H1 (cell line): ENCODE results near the gene POLR3E. TPM values are rescaled to one million over a fixed set of nuclear protein-coding genes. Genes with fewer than 3 reads are reported as not detected.

Experiments
- CTCF ChIA-PET: fragments of 300-600 bp; sonication (Branson Sonifier 250); formaldehyde crosslinking; loops from one replicate; lab custom pipeline; 2021; ENCODE audit not compliant: partially characterized antibody; lab: Charles Lee
- POLR2A ChIA-PET: fragments of 300-600 bp; sonication (Branson Sonifier 250); formaldehyde crosslinking; loops from one replicate; lab custom pipeline; 2021; ENCODE audit warnings: inconsistent platforms; ENCODE audit not compliant: partially characterized antibody; lab: Charles Lee
- DNase-seq, 2 experiments: peaks; one replicate each; pipeline versions ENCODE4 v3.0.0 to v3.0.0-alpha.2; 2010 to 2022; ENCODE audit warnings: low spot score in 2 of 2, low read depth in 1 of 2, mixed read lengths in 1 of 2
- FAIRE-seq: peaks from 2 replicates; lab custom pipeline; 2011; peaks lifted over from hg19 to GRCh38; lab: Jason Lieb, UNC
- H2AFZ ChIP-seq: 2 replicates; pipeline ENCODE4 v1.8.1; 2012; ENCODE audit warnings: low read length, inconsistent platforms
- H2AK5ac ChIP-seq: 2 replicates; pipeline ENCODE4 v1.6.1; 2013; ENCODE audit warnings: low read depth, low read length
- H2BK120ac ChIP-seq: replicated peaks from 2 replicates; pipeline ENCODE3; 2013; ENCODE audit warnings: low read depth, low read length, inconsistent platforms
- H2BK12ac ChIP-seq: 2 replicates; pipeline ENCODE4 v1.6.1; 2013; ENCODE audit warnings: low read depth, low read length
- H2BK15ac ChIP-seq: 2 replicates; pipeline ENCODE4 v1.6.1; 2013; ENCODE audit warnings: low read length
- H2BK20ac ChIP-seq: 2 replicates; pipeline ENCODE4 v1.6.1; 2013; ENCODE audit warnings: low read length
- H2BK5ac ChIP-seq: 2 replicates; pipeline ENCODE4 v1.6.1; 2013; ENCODE audit warnings: low read depth, low read length
- H3K14ac ChIP-seq: 2 replicates; pipeline ENCODE4 v1.6.1; 2013; ENCODE audit warnings: inconsistent platforms; ENCODE audit not compliant: insufficient read length
- H3K18ac ChIP-seq: 2 replicates; pipeline ENCODE4 v1.6.1; 2013; ENCODE audit warnings: low read length; ENCODE audit errors: extremely low read depth
- H3K23ac ChIP-seq: 2 replicates; pipeline ENCODE4 v1.6.1; 2013; ENCODE audit warnings: inconsistent platforms; ENCODE audit not compliant: insufficient read length
- H3K23me2 ChIP-seq: 2 replicates; pipeline ENCODE4 v1.6.1; 2013; ENCODE audit warnings: low read depth, low read length
- H3K27ac ChIP-seq: 2 replicates; pipeline ENCODE4 v1.6.1; 2011; ENCODE audit warnings: low read depth, low read length, inconsistent platforms
- H3K27me3 ChIP-seq, 4 experiments: replicated peaks in 1 of 4; 1 replicate in 1 of 4; 2 replicates in 3 of 4; pipeline versions ENCODE4 v1.6.1 to v1.8.1; 2011 to 2013; ENCODE audit warnings: low read length in 3 of 4, mild to moderate bottlenecking in 3 of 4, inconsistent platforms in 2 of 4, mixed read lengths in 2 of 4, moderate library complexity in 1 of 4; ENCODE audit not compliant: control insufficient read depth in 3 of 4, insufficient read depth in 3 of 4; ENCODE audit errors: extremely low read depth in 1 of 4
- H3K36me3 ChIP-seq, 4 experiments: 2 replicates each; pipeline versions ENCODE4 v1.6.1 to v1.8.1; 2011 to 2013; ENCODE audit warnings: mild to moderate bottlenecking in 4 of 4, low read length in 3 of 4, moderate library complexity in 2 of 4, control low read depth in 1 of 4, inconsistent platforms in 1 of 4; ENCODE audit not compliant: insufficient read depth in 4 of 4, control insufficient read depth in 2 of 4
- H3K4ac ChIP-seq: replicated peaks from 2 replicates; pipeline ENCODE3; 2013; ENCODE audit warnings: low read length, low read depth, mixed read lengths, inconsistent platforms; ENCODE audit not compliant: insufficient read length
- H3K4me1 ChIP-seq, 4 experiments: replicated peaks in 1 of 4; 1 replicate in 1 of 4; 2 replicates in 3 of 4; pipeline versions ENCODE4 v1.6.1 to v1.8.1; 2011 to 2013; ENCODE audit warnings: low read length in 3 of 4, inconsistent platforms in 2 of 4, mixed read lengths in 1 of 4; ENCODE audit not compliant: insufficient read depth in 4 of 4, control insufficient read depth in 3 of 4
- H3K4me2 ChIP-seq, 2 experiments: 2 replicates each; pipeline versions ENCODE4 v1.6.1 to v1.8.1; 2011 to 2013; ENCODE audit warnings: low read depth in 2 of 2, low read length in 2 of 2, control low read depth in 1 of 2, inconsistent platforms in 1 of 2, mild to moderate bottlenecking in 1 of 2; ENCODE audit not compliant: insufficient read depth in 1 of 2
- H3K4me3 ChIP-seq, 4 experiments: fragments of 200-600, 300-600 bp in 1 of 4; sonication (generic), shearing (Covaris generic), sonication (Bioruptor Twin) in 1 of 4; 2 replicates each; pipeline versions ENCODE4 v1.5.1 to v1.8.1; 2011 to 2016; ENCODE audit warnings: low read length in 4 of 4, low read depth in 3 of 4, control low read depth in 2 of 4, inconsistent platforms in 2 of 4, mild to moderate bottlenecking in 2 of 4, mixed read lengths in 1 of 4, moderate library complexity in 1 of 4; ENCODE audit not compliant: insufficient read depth in 2 of 4; ENCODE audit errors: extremely low read depth in 1 of 4
- H3K56ac ChIP-seq: replicated peaks from 2 replicates; pipeline ENCODE3; 2013; ENCODE audit warnings: low read depth, mild to moderate bottlenecking, mixed read lengths, low read length, inconsistent platforms; ENCODE audit not compliant: insufficient read length
- H3K79me1 ChIP-seq: 2 replicates; pipeline ENCODE4 v1.6.1; 2013; ENCODE audit warnings: low read depth, low read length, control low read depth
- H3K79me2 ChIP-seq, 2 experiments: 2 replicates each; pipeline versions ENCODE4 v1.6.1 to v1.8.1; 2012 to 2013; ENCODE audit warnings: low read length in 2 of 2, mild to moderate bottlenecking in 2 of 2, inconsistent platforms in 1 of 2; ENCODE audit not compliant: insufficient read depth in 2 of 2, control insufficient read depth in 1 of 2
- H3K9ac ChIP-seq, 4 experiments: replicated peaks in 1 of 4; 1 replicate in 1 of 4; 2 replicates in 3 of 4; pipeline versions ENCODE4 v1.6.1 to v1.8.1; 2011 to 2013; ENCODE audit warnings: low read depth in 3 of 4, low read length in 3 of 4, control low read depth in 2 of 4, mild to moderate bottlenecking in 2 of 4, moderate library complexity in 2 of 4, inconsistent platforms in 1 of 4; ENCODE audit errors: extremely low read depth in 1 of 4
- H3K9me3 ChIP-seq, 2 experiments: 2 replicates each; pipeline versions ENCODE4 v1.6.1 to v1.8.1; 2012 to 2013; ENCODE audit warnings: mild to moderate bottlenecking in 2 of 2, moderate library complexity in 2 of 2, control low read depth in 1 of 2, inconsistent platforms in 1 of 2, low read depth in 1 of 2, low read length in 1 of 2, mixed read lengths in 1 of 2; ENCODE audit not compliant: insufficient read depth in 2 of 2
- H4K20me1 ChIP-seq, 2 experiments: replicated peaks in 1 of 2; 2 replicates each; pipeline versions ENCODE3 to v1.8.1; 2011 to 2013; ENCODE audit warnings: inconsistent platforms in 2 of 2, low read length in 2 of 2, mild to moderate bottlenecking in 1 of 2; ENCODE audit not compliant: insufficient read depth in 2 of 2, control insufficient read depth in 1 of 2
- H4K5ac ChIP-seq: 2 replicates; pipeline ENCODE4 v1.6.1; 2013; ENCODE audit warnings: low read length, low read depth, mixed read lengths, inconsistent platforms; ENCODE audit not compliant: insufficient read length
- H4K8ac ChIP-seq: 2 replicates; pipeline ENCODE4 v1.8.0; 2013; ENCODE audit warnings: mild to moderate bottlenecking, moderate library complexity, low read length, inconsistent platforms; ENCODE audit not compliant: insufficient read depth; ENCODE audit errors: extremely low read depth
- H4K91ac ChIP-seq: replicated peaks from 2 replicates; pipeline ENCODE3; 2013; ENCODE audit warnings: low read length, mixed read lengths, inconsistent platforms; ENCODE audit not compliant: insufficient read length
- BACH1 ChIP-seq: IDR thresholded peaks from 2 replicates; pipeline ENCODE4 v1.6.1; 2012; ENCODE audit warnings: low read length, improper control_type of control experiment
- CHD2 ChIP-seq: IDR thresholded peaks from 2 replicates; pipeline ENCODE4 v1.6.1; 2012; ENCODE audit warnings: low read length, improper control_type of control experiment
- CREB1 ChIP-seq: IDR thresholded peaks from 2 replicates; pipeline ENCODE4 v1.6.1; 2012; ENCODE audit warnings: inconsistent platforms
- EZH2 ChIP-seq: fragments of 200-600 bp; sonication (generic); IDR thresholded peaks from 2 replicates; pipeline ENCODE4 v1.7.1; 2012; ENCODE audit warnings: low read depth, mild to moderate bottlenecking, moderate library complexity, low read length, inconsistent platforms; ENCODE audit not compliant: severe bottlenecking
- GABPA ChIP-seq: IDR thresholded peaks from 2 replicates; pipeline ENCODE4 v1.6.1; 2011; ENCODE audit warnings: mild to moderate bottlenecking, low read length, moderate library complexity, borderline replicate concordance; ENCODE audit not compliant: insufficient read depth
- KDM4A ChIP-seq: IDR thresholded peaks from one replicate; pipeline ENCODE4 v1.7.1; 2012; ENCODE audit warnings: low read depth, mild to moderate bottlenecking, moderate library complexity, low read length, inconsistent platforms; ENCODE audit not compliant: severe bottlenecking
- MAFK ChIP-seq: IDR thresholded peaks from 2 replicates; pipeline ENCODE4 v1.6.1; 2012; ENCODE audit warnings: low read depth, mild to moderate bottlenecking, improper control_type of control experiment, low read length
- MAX ChIP-seq: IDR thresholded peaks from 2 replicates; pipeline ENCODE4 v1.6.1; 2012; ENCODE audit warnings: inconsistent platforms
- RNF2 ChIP-seq: fragments of 200-900, 300-1000 bp; sonication (generic); IDR thresholded peaks from 2 replicates; pipeline ENCODE4 v1.7.1; 2016; ENCODE audit warnings: borderline replicate concordance, low read depth, mild to moderate bottlenecking, antibody characterized with exemption, low read length; ENCODE audit not compliant: poor library complexity, severe bottlenecking; ENCODE audit errors: missing control alignments
- SP1 ChIP-seq: IDR thresholded peaks from 2 replicates; pipeline ENCODE4 v1.6.1; 2011; ENCODE audit warnings: low read depth, low read length
- SP2 ChIP-seq: IDR thresholded peaks from 2 replicates; pipeline ENCODE4 v1.6.1; 2012; ENCODE audit warnings: mild to moderate bottlenecking, low read length, inconsistent platforms
- SP4 ChIP-seq: IDR thresholded peaks from 2 replicates; pipeline ENCODE4 v1.6.1; 2012; ENCODE audit warnings: low read length, inconsistent platforms
- USF2 ChIP-seq: IDR thresholded peaks from 2 replicates; pipeline ENCODE4 v1.6.1; 2011; ENCODE audit warnings: low read length, improper control_type of control experiment
- YY1 ChIP-seq: IDR thresholded peaks from 2 replicates; pipeline ENCODE4 v1.6.1; 2011; ENCODE audit warnings: low read depth, mild to moderate bottlenecking, low read length
- ZNF274 ChIP-seq: IDR thresholded peaks from 2 replicates; pipeline ENCODE4 v1.7.0; 2012; ENCODE audit warnings: low read length, borderline replicate concordance; ENCODE audit errors: extremely low read depth
- WGBS, 2 experiments: shearing (Covaris generic) in 1 of 2; methylation state at CpG; one replicate each; pipeline versions ENCODE4 v1.1.6 to v1.1.7; 2013 to 2015; ENCODE audit warnings: low lambda C conversion rate in 2 of 2, mixed read lengths in 2 of 2, inconsistent platforms in 1 of 2, low coverage in 1 of 2, missing lambda C conversion rate in 1 of 2; ENCODE audit not compliant: insufficient replicate concordance in 2 of 2, insufficient coverage in 1 of 2, insufficient read length in 1 of 2; ENCODE audit errors: extremely low coverage in 1 of 2, missing lambda C conversion rate in 1 of 2; 5-methylcytosine and 5-hydroxymethylcytosine counted together
- polyA plus RNA-seq, 7 experiments: library from polyadenylated mRNA; depleted of rRNA in 3 of 7; stranded (reverse) in 5 of 7; unstranded in 2 of 7; fragments of >200 nt in 5 of 7; fragments of 200-250 nt in 2 of 7; gene quantifications; 1 replicate in 5 of 7; 2 replicates in 1 of 7; 4 replicates in 1 of 7; pipeline versions ENCODE4 v1.2.1 to v1.2.3, GENCODE V29; 2011 to 2013; ENCODE audit warnings: missing spikeins in 2 of 7, mixed read lengths in 2 of 7
- total RNA-seq: library from RNA; stranded (reverse); fragmentation: NEBNext Ultra II Directional; extraction: Animal tissue kit (Norgen Biotek cat#: 25700); gene quantifications from 2 replicates; pipeline ENCODE4 v1.2.1, GENCODE V29; 2021

The POLR3E gene
- total and polyA plus RNA-seq, 2 of the 8 experiments (the other 6 are each of a cell fraction or from before 2014, with no cell fraction given), result 96.5 to 125 TPM

DNA sequence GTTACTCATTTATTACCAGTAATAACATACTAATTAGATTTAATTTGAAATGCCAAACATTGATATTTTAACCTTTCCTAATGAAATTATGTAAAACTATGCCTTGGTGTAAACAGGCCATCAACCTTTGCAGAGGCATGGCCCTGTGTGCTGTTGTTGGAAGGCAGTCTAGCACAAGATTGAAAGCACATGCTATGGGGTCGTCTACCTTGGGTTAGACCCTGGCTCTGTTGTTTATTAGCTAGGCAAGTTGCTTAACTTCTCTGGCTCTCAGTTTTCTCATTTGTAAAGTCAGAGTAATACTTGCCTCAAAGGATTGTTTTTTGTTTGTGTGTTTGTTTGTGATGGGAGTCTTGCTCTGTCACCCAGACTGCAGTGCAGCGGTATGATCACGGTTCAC is 86.6 kb downstream of the POLR3E start:
- no peaks in the 10 kb centered on the region for H3K23me2 ChIP-seq
- no peak overlapping the region for H3K9ac ChIP-seq
- no peaks in the 10 kb centered on the region for H3K79me1 ChIP-seq
- no peaks in the 10 kb centered on the region for H3K27me3 ChIP-seq
- H2BK120ac ChIP-seq, result no peak overlapping the region
- H4K91ac ChIP-seq, result no peak overlapping the region
- POLR2A ChIA-PET, result no interaction called here
- DNase-seq (no peak), FAIRE-seq (no peak)
- H3K18ac ChIP-seq, result no peak overlapping the region
- H3K9me3 ChIP-seq, result no peaks in the 10 kb centered on the region
- no peak overlapping the region for H2BK12ac ChIP-seq
- H2AK5ac ChIP-seq, result no peak overlapping the region
- no peaks in the 10 kb centered on the region for H3K79me2 ChIP-seq
- H2BK15ac ChIP-seq, result no peak overlapping the region
- CTCF ChIA-PET, result no interaction called here
- H4K20me1 ChIP-seq, result peaks cover 0 to 2% of the 10 kb centered on the region in 2 experiments
- no peaks in the 10 kb centered on the region for H3K36me3 ChIP-seq
- H3K4me2 ChIP-seq, result no peak overlapping the region
- H3K56ac ChIP-seq, result no peak overlapping the region
- no peak overlapping the region for H2AFZ ChIP-seq
- H2BK20ac ChIP-seq, result no peak overlapping the region
- H3K27ac ChIP-seq, result no peak overlapping the region
- no peak overlapping the region for H3K14ac ChIP-seq
- H3K4me1 ChIP-seq, result no peaks in the 10 kb centered on the region
- 82% methylated on average over 3 of the region's 3 CpGs; no CpG with 5 or more reads in 1 of the 2 experiments for WGBS, 2 experiments
- H3K4ac ChIP-seq, result no peak overlapping the region
- H3K23ac ChIP-seq, result no peak overlapping the region
- H3K4me3 ChIP-seq, result no peak overlapping the region
- H2BK5ac ChIP-seq, result no peak overlapping the region
- H4K5ac ChIP-seq, result no peak overlapping the region
- H4K8ac ChIP-seq, result no peak overlapping the region
- no peak for TF ChIP-seq CREB1
- no peak for TF ChIP-seq BACH1
- no peak for TF ChIP-seq MAFK
- no peak for TF ChIP-seq KDM4A
- TF ChIP-seq USF2, result no peak
- TF ChIP-seq GABPA, result no peak
- no peak for TF ChIP-seq SP1
- no peak for TF ChIP-seq CHD2
- TF ChIP-seq SP2, result no peak
- TF ChIP-seq MAX, result no peak
- TF ChIP-seq EZH2, result no peak
- no peak for TF ChIP-seq ZNF274
- TF ChIP-seq YY1, result no peak
- TF ChIP-seq RNF2, result no peak
- TF ChIP-seq SP4, result no peak
